Upper lobe of right lung (tissue), 1 donor: ENCODE data around the gene GNB5. TPM values are rescaled to one million over a fixed set of nuclear protein-coding genes. Genes with fewer than 3 reads are reported as not detected.
A peak's percentile ranks its signal among the peaks of the same experiment; 100 is the strongest.

ENCODE experiments used
- ATAC-seq: fragments of 200-7000 bp; cut with Tn5 transposase; one replicate; pipeline ENCODE4 v1.9.1; 2020; ENCODE audit warnings: mild to moderate bottlenecking, moderate library complexity
- DNase-seq: peaks from one replicate; pipeline ENCODE4 v3.0.0-alpha.2; 2020
- H3K27ac ChIP-seq: fragments of 200-600 bp; one replicate; pipeline ENCODE4 v1.8.0; 2022
- H3K27me3 ChIP-seq: fragments of 200-600 bp; one replicate; pipeline ENCODE4 v1.8.0; 2022; ENCODE audit warnings: mild to moderate bottlenecking
- H3K36me3 ChIP-seq: fragments of 200-600 bp; one replicate; pipeline ENCODE4 v1.8.0; 2022
- H3K4me1 ChIP-seq: fragments of 200-600 bp; one replicate; pipeline ENCODE4 v1.8.0; 2022
- H3K4me3 ChIP-seq: fragments of 200-600 bp; one replicate; pipeline ENCODE4 v1.8.0; 2022; ENCODE audit warnings: mild to moderate bottlenecking
- H3K9me3 ChIP-seq: fragments of 200-600 bp; one replicate; pipeline ENCODE4 v1.8.0; 2022
- CTCF ChIP-seq: fragments of 200-600 bp; IDR thresholded peaks from one replicate; pipeline ENCODE4 v1.8.0; 2022; ENCODE audit warnings: antibody characterized with exemption
- intact Hi-C: fragments of 100-400 bp; cut with DNase I; formaldehyde crosslinking; loops from one replicate; pipeline ENCODE4 v1.11.0; 2022
- total RNA-seq: library from RNA; stranded (reverse); fragmentation: NEBNext Ultra II Directional; extraction: Animal tissue kit (Norgen Biotek cat#: 25700); gene quantifications from one replicate; pipeline ENCODE4 v1.2.1, GENCODE V29; 2021
- donor health status: DM: no; HTN: yes; CAD: no; lungs with severe emphysema.

The GNB5 gene
- total RNA-seq, 1 donor from 2014 or later, result 16.7 TPM

GRCh38 chr15:52068004-52068615, 123.1 kb downstream of the GNB5 start:
- no peak for TF ChIP-seq CTCF
- Histone ChIP-seq H3K27ac (no peak overlapping the region), H3K27me3 (no peaks in the 10 kb centered on the region), H3K4me3 (no peak overlapping the region), H3K9me3 (no peaks in the 10 kb centered on the region), H3K36me3 (peaks cover 26% of the 10 kb centered on the region), H3K4me1 (no peaks in the 10 kb centered on the region)
- intact Hi-C loops, result no loop called here
- ATAC-seq (peak; percentile 15), DNase-seq (no peak)

DNA sequence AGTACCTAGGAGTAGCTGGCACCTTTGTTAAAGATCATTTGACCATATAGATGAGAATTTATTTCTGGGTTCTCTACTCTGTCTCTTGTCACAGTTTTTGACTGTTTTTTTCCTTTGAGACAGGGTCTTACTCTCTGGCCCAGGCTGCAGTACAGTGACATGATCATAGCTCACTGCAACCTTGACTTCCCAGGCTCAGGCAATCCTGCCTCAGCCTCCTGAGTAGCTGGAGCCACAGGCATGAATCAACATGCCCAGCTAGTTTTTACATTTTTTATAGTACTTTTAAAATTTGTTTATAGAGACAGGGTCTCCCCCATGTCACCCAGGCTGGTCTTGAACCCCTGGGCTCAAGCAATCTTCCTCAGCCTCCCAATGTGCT, 123.7 kb downstream of the GNB5 start:
- no peak overlapping the region for H3K4me3 ChIP-seq
- H3K27ac ChIP-seq, result no peak overlapping the region
- ATAC-seq (no peak), DNase-seq (no peak)
- no peaks in the 10 kb centered on the region for H3K27me3 ChIP-seq
- H3K36me3 ChIP-seq, result peaks cover 31% of the 10 kb centered on the region
- intact Hi-C loops, result no loop called here
- H3K4me1 ChIP-seq, result no peaks in the 10 kb centered on the region
- no peaks in the 10 kb centered on the region for H3K9me3 ChIP-seq
- no peak for TF ChIP-seq CTCF

DNA sequence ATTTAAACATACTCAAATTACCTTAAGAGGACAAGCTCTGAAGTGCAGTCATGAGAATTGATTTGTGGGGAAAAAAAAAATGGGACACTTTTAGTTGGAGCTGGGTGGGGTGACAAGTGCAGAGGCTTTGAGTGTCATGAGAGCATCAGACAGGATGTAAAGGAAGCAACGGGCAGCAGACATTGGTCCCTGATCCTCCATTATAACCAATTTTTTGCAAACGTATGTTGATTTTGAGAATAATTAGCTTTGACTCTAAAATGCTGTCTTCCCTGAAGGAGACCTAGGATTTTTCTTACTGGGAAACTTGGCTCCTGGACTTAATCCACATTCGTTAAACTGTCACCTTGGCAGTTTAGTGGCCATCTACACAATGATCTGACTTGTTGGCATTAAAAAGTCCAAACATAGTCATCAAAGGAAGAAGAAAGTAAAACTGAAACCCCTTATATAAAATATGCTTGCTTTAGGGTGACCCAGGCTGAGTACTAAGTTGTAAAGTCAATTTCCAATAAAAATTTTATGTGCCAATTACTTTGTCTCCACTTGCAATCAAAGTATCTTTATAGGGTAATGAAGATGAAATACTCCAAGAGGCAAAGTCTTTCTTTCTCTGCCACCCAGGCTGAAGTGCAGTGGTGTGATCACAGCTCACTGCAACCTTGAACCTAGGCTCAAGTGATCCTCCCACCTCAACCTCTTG, 124.2 kb downstream of the GNB5 start:
- ATAC-seq, result no peak
- no peaks in the 10 kb centered on the region for H3K9me3 ChIP-seq

More for the DNA sequence above, 124.2 kb downstream of the GNB5 start:
- Histone ChIP-seq H3K4me1 (no peaks in the 10 kb centered on the region), H3K4me3 (no peak overlapping the region), H3K27me3 (no peaks in the 10 kb centered on the region), H3K36me3 (peaks cover 37% of the 10 kb centered on the region), H3K27ac (no peak overlapping the region)
- DNase-seq, result no peak
- no peak for TF ChIP-seq CTCF
- intact Hi-C loops, result no loop called here

Other genes with a start within 250 kb of the GNB5 start
- gene LEO1, start 219.6 kb downstream of the GNB5 start, total RNA-seq, result 13.2 TPM
- 20.9 TPM for gene MAPK6, start 172.2 kb downstream of the GNB5 start, total RNA-seq
- gene BCL2L10, start 78.6 kb downstream of the GNB5 start, total RNA-seq, result not detected
- 80.0 TPM for gene MYO5C, start 104.4 kb upstream of the GNB5 start, total RNA-seq